H1 (cell line): ENCODE results near the gene WNT5A. TPM values are rescaled to one million over a fixed set of nuclear protein-coding genes. Genes with fewer than 3 reads are reported as not detected.

Experiments used
- CTCF ChIA-PET: fragments of 300-600 bp; sonication (Branson Sonifier 250); formaldehyde crosslinking; loops from one replicate; lab custom pipeline; 2021; ENCODE audit not compliant: partially characterized antibody; lab: Charles Lee
- POLR2A ChIA-PET: fragments of 300-600 bp; sonication (Branson Sonifier 250); formaldehyde crosslinking; loops from one replicate; lab custom pipeline; 2021; ENCODE audit warnings: inconsistent platforms; ENCODE audit not compliant: partially characterized antibody; lab: Charles Lee
- DNase-seq, 2 experiments: peaks; one replicate each; pipeline versions ENCODE4 v3.0.0 to v3.0.0-alpha.2; 2010 to 2022; ENCODE audit warnings: low spot score in 2 of 2, low read depth in 1 of 2, mixed read lengths in 1 of 2
- FAIRE-seq: peaks from 2 replicates; lab custom pipeline; 2011; peaks lifted over from hg19 to GRCh38; lab: Jason Lieb, UNC
- H2AFZ ChIP-seq: 2 replicates; pipeline ENCODE4 v1.8.1; 2012; ENCODE audit warnings: low read length, inconsistent platforms
- H2AK5ac ChIP-seq: 2 replicates; pipeline ENCODE4 v1.6.1; 2013; ENCODE audit warnings: low read depth, low read length
- H2BK120ac ChIP-seq: replicated peaks from 2 replicates; pipeline ENCODE3; 2013; ENCODE audit warnings: low read depth, low read length, inconsistent platforms
- H2BK12ac ChIP-seq: 2 replicates; pipeline ENCODE4 v1.6.1; 2013; ENCODE audit warnings: low read depth, low read length
- H2BK15ac ChIP-seq: 2 replicates; pipeline ENCODE4 v1.6.1; 2013; ENCODE audit warnings: low read length
- H2BK20ac ChIP-seq: 2 replicates; pipeline ENCODE4 v1.6.1; 2013; ENCODE audit warnings: low read length
- H2BK5ac ChIP-seq: 2 replicates; pipeline ENCODE4 v1.6.1; 2013; ENCODE audit warnings: low read depth, low read length
- H3K14ac ChIP-seq: 2 replicates; pipeline ENCODE4 v1.6.1; 2013; ENCODE audit warnings: inconsistent platforms; ENCODE audit not compliant: insufficient read length
- H3K18ac ChIP-seq: 2 replicates; pipeline ENCODE4 v1.6.1; 2013; ENCODE audit warnings: low read length; ENCODE audit errors: extremely low read depth
- H3K23ac ChIP-seq: 2 replicates; pipeline ENCODE4 v1.6.1; 2013; ENCODE audit warnings: inconsistent platforms; ENCODE audit not compliant: insufficient read length
- H3K23me2 ChIP-seq: 2 replicates; pipeline ENCODE4 v1.6.1; 2013; ENCODE audit warnings: low read depth, low read length
- H3K27ac ChIP-seq: 2 replicates; pipeline ENCODE4 v1.6.1; 2011; ENCODE audit warnings: low read depth, low read length, inconsistent platforms
- H3K27me3 ChIP-seq, 4 experiments: replicated peaks in 1 of 4; 1 replicate in 1 of 4; 2 replicates in 3 of 4; pipeline versions ENCODE4 v1.6.1 to v1.8.1; 2011 to 2013; ENCODE audit warnings: low read length in 3 of 4, mild to moderate bottlenecking in 3 of 4, inconsistent platforms in 2 of 4, mixed read lengths in 2 of 4, moderate library complexity in 1 of 4; ENCODE audit not compliant: control insufficient read depth in 3 of 4, insufficient read depth in 3 of 4; ENCODE audit errors: extremely low read depth in 1 of 4
- H3K36me3 ChIP-seq, 4 experiments: 2 replicates each; pipeline versions ENCODE4 v1.6.1 to v1.8.1; 2011 to 2013; ENCODE audit warnings: mild to moderate bottlenecking in 4 of 4, low read length in 3 of 4, moderate library complexity in 2 of 4, control low read depth in 1 of 4, inconsistent platforms in 1 of 4; ENCODE audit not compliant: insufficient read depth in 4 of 4, control insufficient read depth in 2 of 4
- H3K4ac ChIP-seq: replicated peaks from 2 replicates; pipeline ENCODE3; 2013; ENCODE audit warnings: low read length, low read depth, mixed read lengths, inconsistent platforms; ENCODE audit not compliant: insufficient read length
- H3K4me1 ChIP-seq, 4 experiments: replicated peaks in 1 of 4; 1 replicate in 1 of 4; 2 replicates in 3 of 4; pipeline versions ENCODE4 v1.6.1 to v1.8.1; 2011 to 2013; ENCODE audit warnings: low read length in 3 of 4, inconsistent platforms in 2 of 4, mixed read lengths in 1 of 4; ENCODE audit not compliant: insufficient read depth in 4 of 4, control insufficient read depth in 3 of 4
- H3K4me2 ChIP-seq, 2 experiments: 2 replicates each; pipeline versions ENCODE4 v1.6.1 to v1.8.1; 2011 to 2013; ENCODE audit warnings: low read depth in 2 of 2, low read length in 2 of 2, control low read depth in 1 of 2, inconsistent platforms in 1 of 2, mild to moderate bottlenecking in 1 of 2; ENCODE audit not compliant: insufficient read depth in 1 of 2
- H3K4me3 ChIP-seq, 4 experiments: fragments of 200-600, 300-600 bp in 1 of 4; sonication (generic), shearing (Covaris generic), sonication (Bioruptor Twin) in 1 of 4; 2 replicates each; pipeline versions ENCODE4 v1.5.1 to v1.8.1; 2011 to 2016; ENCODE audit warnings: low read length in 4 of 4, low read depth in 3 of 4, control low read depth in 2 of 4, inconsistent platforms in 2 of 4, mild to moderate bottlenecking in 2 of 4, mixed read lengths in 1 of 4, moderate library complexity in 1 of 4; ENCODE audit not compliant: insufficient read depth in 2 of 4; ENCODE audit errors: extremely low read depth in 1 of 4
- H3K56ac ChIP-seq: replicated peaks from 2 replicates; pipeline ENCODE3; 2013; ENCODE audit warnings: low read depth, mild to moderate bottlenecking, mixed read lengths, low read length, inconsistent platforms; ENCODE audit not compliant: insufficient read length
- H3K79me1 ChIP-seq: 2 replicates; pipeline ENCODE4 v1.6.1; 2013; ENCODE audit warnings: low read depth, low read length, control low read depth
- H3K79me2 ChIP-seq, 2 experiments: 2 replicates each; pipeline versions ENCODE4 v1.6.1 to v1.8.1; 2012 to 2013; ENCODE audit warnings: low read length in 2 of 2, mild to moderate bottlenecking in 2 of 2, inconsistent platforms in 1 of 2; ENCODE audit not compliant: insufficient read depth in 2 of 2, control insufficient read depth in 1 of 2
- H3K9ac ChIP-seq, 4 experiments: replicated peaks in 1 of 4; 1 replicate in 1 of 4; 2 replicates in 3 of 4; pipeline versions ENCODE4 v1.6.1 to v1.8.1; 2011 to 2013; ENCODE audit warnings: low read depth in 3 of 4, low read length in 3 of 4, control low read depth in 2 of 4, mild to moderate bottlenecking in 2 of 4, moderate library complexity in 2 of 4, inconsistent platforms in 1 of 4; ENCODE audit errors: extremely low read depth in 1 of 4
- H3K9me3 ChIP-seq, 2 experiments: 2 replicates each; pipeline versions ENCODE4 v1.6.1 to v1.8.1; 2012 to 2013; ENCODE audit warnings: mild to moderate bottlenecking in 2 of 2, moderate library complexity in 2 of 2, control low read depth in 1 of 2, inconsistent platforms in 1 of 2, low read depth in 1 of 2, low read length in 1 of 2, mixed read lengths in 1 of 2; ENCODE audit not compliant: insufficient read depth in 2 of 2
- H4K20me1 ChIP-seq, 2 experiments: replicated peaks in 1 of 2; 2 replicates each; pipeline versions ENCODE3 to v1.8.1; 2011 to 2013; ENCODE audit warnings: inconsistent platforms in 2 of 2, low read length in 2 of 2, mild to moderate bottlenecking in 1 of 2; ENCODE audit not compliant: insufficient read depth in 2 of 2, control insufficient read depth in 1 of 2
- H4K5ac ChIP-seq: 2 replicates; pipeline ENCODE4 v1.6.1; 2013; ENCODE audit warnings: low read length, low read depth, mixed read lengths, inconsistent platforms; ENCODE audit not compliant: insufficient read length
- H4K8ac ChIP-seq: 2 replicates; pipeline ENCODE4 v1.8.0; 2013; ENCODE audit warnings: mild to moderate bottlenecking, moderate library complexity, low read length, inconsistent platforms; ENCODE audit not compliant: insufficient read depth; ENCODE audit errors: extremely low read depth
- H4K91ac ChIP-seq: replicated peaks from 2 replicates; pipeline ENCODE3; 2013; ENCODE audit warnings: low read length, mixed read lengths, inconsistent platforms; ENCODE audit not compliant: insufficient read length
- RFX5 ChIP-seq: IDR thresholded peaks from 2 replicates; pipeline ENCODE4 v1.6.1; 2011; ENCODE audit warnings: low read depth, low read length, improper control_type of control experiment, borderline replicate concordance
- WGBS, 2 experiments: shearing (Covaris generic) in 1 of 2; methylation state at CpG; one replicate each; pipeline versions ENCODE4 v1.1.6 to v1.1.7; 2013 to 2015; ENCODE audit warnings: low lambda C conversion rate in 2 of 2, mixed read lengths in 2 of 2, inconsistent platforms in 1 of 2, low coverage in 1 of 2, missing lambda C conversion rate in 1 of 2; ENCODE audit not compliant: insufficient replicate concordance in 2 of 2, insufficient coverage in 1 of 2, insufficient read length in 1 of 2; ENCODE audit errors: extremely low coverage in 1 of 2, missing lambda C conversion rate in 1 of 2; 5-methylcytosine and 5-hydroxymethylcytosine counted together
- polyA plus RNA-seq, 7 experiments: library from polyadenylated mRNA; depleted of rRNA in 3 of 7; stranded (reverse) in 5 of 7; unstranded in 2 of 7; fragments of >200 nt in 5 of 7; fragments of 200-250 nt in 2 of 7; gene quantifications; 1 replicate in 5 of 7; 2 replicates in 1 of 7; 4 replicates in 1 of 7; pipeline versions ENCODE4 v1.2.1 to v1.2.3, GENCODE V29; 2011 to 2013; ENCODE audit warnings: missing spikeins in 2 of 7, mixed read lengths in 2 of 7
- total RNA-seq: library from RNA; stranded (reverse); fragmentation: NEBNext Ultra II Directional; extraction: Animal tissue kit (Norgen Biotek cat#: 25700); gene quantifications from 2 replicates; pipeline ENCODE4 v1.2.1, GENCODE V29; 2021

WNT5A gene
- total and polyA plus RNA-seq, 2 of the 8 experiments (the other 6 are each of a cell fraction or from before 2014, with no cell fraction given), result 3.9 to 5.6 TPM

DNA sequence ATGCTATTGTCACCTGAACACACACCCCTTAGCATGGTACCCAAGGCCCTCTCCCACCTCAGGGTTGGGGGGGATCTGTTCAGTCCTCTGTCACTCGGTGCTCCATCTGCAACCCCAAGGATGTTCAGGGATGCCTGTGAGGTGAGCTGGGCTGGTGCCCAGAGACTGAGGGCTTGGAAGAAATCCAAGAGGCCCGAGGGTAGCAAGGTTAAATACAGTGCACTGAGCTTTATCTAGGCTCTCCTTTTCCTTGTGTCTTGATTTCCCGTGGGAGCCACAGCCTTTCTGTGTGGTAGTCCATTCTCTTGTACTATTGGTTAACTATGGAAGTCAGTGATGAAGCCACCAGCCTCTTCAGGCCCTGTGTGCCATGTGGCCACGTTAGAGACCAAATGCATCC is 18.7 kb upstream of the WNT5A start:
- no peak overlapping the region for H2AFZ ChIP-seq
- no peaks in the 10 kb centered on the region for H3K79me1 ChIP-seq
- no peak for FAIRE-seq
- H4K91ac ChIP-seq, result no peak overlapping the region
- no peak overlapping the region for H3K4me3 ChIP-seq
- no peak overlapping the region for H2AK5ac ChIP-seq
- peak overlapping the region; percentile 43; the same call in 1 of the 2 replicates for H2BK12ac ChIP-seq
- no peak for TF ChIP-seq RFX5
- TF ChIP-seq, all 59 proteins: peak for 0
- Histone ChIP-seq H3K79me2 (no peaks in the 10 kb centered on the region), H3K4ac (no peak overlapping the region), H2BK120ac (no peak overlapping the region), H4K8ac (no peak overlapping the region), H2BK5ac (no peak overlapping the region), H3K9me3 (no peaks in the 10 kb centered on the region), H4K5ac (no peak overlapping the region), H3K36me3 (no peaks in the 10 kb centered on the region), H3K18ac (no peak overlapping the region), H3K56ac (no peak overlapping the region), H3K4me1 (no peaks in the 10 kb centered on the region), H2BK15ac (no peak overlapping the region), H3K9ac (no peak overlapping the region), H3K14ac (no peak overlapping the region), H2BK20ac (no peak overlapping the region), H3K23ac (no peak overlapping the region), H3K27me3 (no peaks in the 10 kb centered on the region), H3K4me2 (no peak overlapping the region), H3K27ac (no peak overlapping the region), H3K23me2 (no peaks in the 10 kb centered on the region), H4K20me1 (no peaks in the 10 kb centered on the region)
- no peak for DNase-seq
- ChIA-PET POLR2A (no interaction called here), CTCF (interaction anchor here (0.5 to 4.5 kb wide), 8 partner anchors 8 to 392 kb away, joined by 3 to 23 read pairs (median 4); no protein-coding TSS in a partner anchor)
- 93% methylated on average over 4 of the region's 4 CpGs; no CpG with 5 or more reads in 1 of the 2 experiments for WGBS, 2 experiments
